Activated naive CD4-positive, alpha-beta T cell treated with anti-CD3 and anti-CD28 coated beads, Interleukin-2, amount 10 ng/mL, durations not matched to agents 7 days and 5 days (primary cell): ENCODE data around the gene MAP3K1.

Experiments
- CTCF ChIA-PET: fragments of 350-600 bp; sonication (Branson Sonifier 250); formaldehyde crosslinking; loops from one replicate; lab custom pipeline; 2021; ENCODE audit warnings: antibody characterized with exemption; lab: Charles Lee
- DNase-seq: peaks from one replicate; pipeline ENCODE4 v3.0.0-alpha.2; 2020
- H3K27ac Mint-ChIP-seq: one replicate; pipeline ENCODE4 v1.8.0; 2021; ENCODE audit warnings: mild to moderate bottlenecking, moderate library complexity, mixed read lengths
- H3K27me3 Mint-ChIP-seq: one replicate; pipeline ENCODE4 v1.8.0; 2021; ENCODE audit warnings: mild to moderate bottlenecking, mixed read lengths
- H3K36me3 Mint-ChIP-seq: one replicate; pipeline ENCODE4 v1.8.0; 2021; ENCODE audit warnings: mixed read lengths
- H3K4me1 Mint-ChIP-seq: one replicate; pipeline ENCODE4 v1.8.0; 2021; ENCODE audit warnings: mixed read lengths
- H3K4me3 Mint-ChIP-seq: one replicate; pipeline ENCODE4 v1.8.0; 2021; ENCODE audit warnings: mild to moderate bottlenecking, moderate library complexity, mixed read lengths
- H3K9me3 Mint-ChIP-seq: one replicate; pipeline ENCODE4 v1.8.0; 2021; ENCODE audit warnings: mixed read lengths

The MAP3K1 gene

GRCh38 chr5:56862909-56863308 lies 47.6 kb downstream of the MAP3K1 start:
- Mint-ChIP-seq H3K4me1 (peaks cover 12% of the 10 kb centered on the region), H3K9me3 (no peaks in the 10 kb centered on the region), H3K36me3 (peaks cover 58% of the 10 kb centered on the region), H3K4me3 (no peak overlapping the region), H3K27me3 (no peaks in the 10 kb centered on the region), H3K27ac (no peak overlapping the region)
- CTCF ChIA-PET, result no interaction called here
- no peak for DNase-seq

- no peak for DNase-seq
- Mint-ChIP-seq H3K27ac (peak overlapping the region; percentile 2), H3K4me3 (no peak overlapping the region)
These were observed 56.4 kb downstream of the MAP3K1 start for GRCh38 chr5:56871777-56872176.

GRCh38 chr5:56873056-56873455 lies 57.7 kb downstream of the MAP3K1 start:
- Mint-ChIP-seq H3K4me1 (peaks cover 7% of the 10 kb centered on the region), H3K27me3 (no peaks in the 10 kb centered on the region), H3K36me3 (peaks cover 70% of the 10 kb centered on the region), H3K4me3 (no peak overlapping the region), H3K27ac (no peak overlapping the region), H3K9me3 (no peaks in the 10 kb centered on the region)
- no peak for DNase-seq
- CTCF ChIA-PET, result no interaction called here

More at GRCh38 chr5:56871777-56872176, 56.4 kb downstream of the MAP3K1 start:
- Mint-ChIP-seq H3K9me3 (no peaks in the 10 kb centered on the region), H3K27me3 (no peaks in the 10 kb centered on the region), H3K36me3 (peaks cover 63% of the 10 kb centered on the region), H3K4me1 (peaks cover 7% of the 10 kb centered on the region)
- CTCF ChIA-PET, result no interaction called here

GRCh38 chr5:56876327-56876726 lies 61.0 kb downstream of the MAP3K1 start:
- Mint-ChIP-seq H3K27me3 (no peaks in the 10 kb centered on the region), H3K36me3 (peaks cover 74% of the 10 kb centered on the region), H3K4me1 (peaks cover 7% of the 10 kb centered on the region), H3K27ac (no peak overlapping the region), H3K9me3 (no peaks in the 10 kb centered on the region), H3K4me3 (no peak overlapping the region)
- DNase-seq, result no peak
- CTCF ChIA-PET, result no interaction called here

- H3K9me3 Mint-ChIP-seq, result no peaks in the 10 kb centered on the region
- H3K4me1 Mint-ChIP-seq, result peaks cover 15% of the 10 kb centered on the region
- no peak overlapping the region for H3K27ac Mint-ChIP-seq
- H3K27me3 Mint-ChIP-seq, result no peaks in the 10 kb centered on the region
- DNase-seq, result no peak
- CTCF ChIA-PET, result no interaction called here
- no peak overlapping the region for H3K4me3 Mint-ChIP-seq
- H3K36me3 Mint-ChIP-seq, result peaks cover 82% of the 10 kb centered on the region
These were observed 66.2 kb downstream of the MAP3K1 start for GRCh38 chr5:56881571-56881970.

- Mint-ChIP-seq H3K36me3 (peaks cover 69% of the 10 kb centered on the region), H3K27ac (no peak overlapping the region), H3K4me1 (peaks cover 2% of the 10 kb centered on the region), H3K9me3 (no peaks in the 10 kb centered on the region), H3K27me3 (no peaks in the 10 kb centered on the region), H3K4me3 (no peak overlapping the region)
- CTCF ChIA-PET, result no interaction called here
- no peak for DNase-seq
These were observed 78.1 kb downstream of the MAP3K1 start for GRCh38 chr5:56893251-56893951.

GRCh38 chr5:56896763-56897162 lies 81.4 kb downstream of the MAP3K1 start:
- CTCF ChIA-PET, result interaction anchor here (1.1 to 7.5 kb wide), 3 partner anchors 198 to 626 kb away, joined by 3 to 64 read pairs (median 10); no protein-coding TSS in a partner anchor
- Mint-ChIP-seq H3K4me1 (peaks cover 2% of the 10 kb centered on the region), H3K27ac (peak overlapping the region; percentile 9), H3K27me3 (no peaks in the 10 kb centered on the region), H3K9me3 (no peaks in the 10 kb centered on the region), H3K36me3 (peaks cover 41% of the 10 kb centered on the region), H3K4me3 (no peak overlapping the region)
- no peak for DNase-seq

GRCh38 chr5:56898213-56898612 lies 82.9 kb downstream of the MAP3K1 start:
- H3K27ac Mint-ChIP-seq, result no peak overlapping the region
- CTCF ChIA-PET, result interaction anchor here (0.7 to 7.5 kb wide), 3 partner anchors 60 to 279 kb away, joined by 4 to 64 read pairs (median 6); no protein-coding TSS in a partner anchor

GRCh38 chr5:56900395-56900794 lies 85.0 kb downstream of the MAP3K1 start:
- H3K27me3 Mint-ChIP-seq, result peaks cover 20% of the 10 kb centered on the region
- H3K4me3 Mint-ChIP-seq, result no peak overlapping the region
- H3K36me3 Mint-ChIP-seq, result peaks cover 15% of the 10 kb centered on the region
- H3K9me3 Mint-ChIP-seq, result no peaks in the 10 kb centered on the region
- H3K4me1 Mint-ChIP-seq, result no peaks in the 10 kb centered on the region
- CTCF ChIA-PET, result interaction anchor here (0.7 to 7.5 kb wide), 13 partner anchors 10 to 628 kb away, joined by 3 to 64 read pairs (median 4); no protein-coding TSS in a partner anchor
- no peak overlapping the region for H3K27ac Mint-ChIP-seq
- no peak for DNase-seq

More at GRCh38 chr5:56898213-56898612, 82.9 kb downstream of the MAP3K1 start:
- peaks cover 2% of the 10 kb centered on the region for H3K4me1 Mint-ChIP-seq
- H3K4me3 Mint-ChIP-seq, result no peak overlapping the region
- peaks cover 2% of the 10 kb centered on the region for H3K27me3 Mint-ChIP-seq
- no peak for DNase-seq
- no peaks in the 10 kb centered on the region for H3K9me3 Mint-ChIP-seq
- peaks cover 29% of the 10 kb centered on the region for H3K36me3 Mint-ChIP-seq

- Mint-ChIP-seq H3K27ac (no peak overlapping the region), H3K27me3 (peaks cover 20% of the 10 kb centered on the region), H3K9me3 (no peaks in the 10 kb centered on the region), H3K4me3 (no peak overlapping the region), H3K36me3 (peaks cover 11% of the 10 kb centered on the region), H3K4me1 (no peaks in the 10 kb centered on the region)
- CTCF ChIA-PET, result interaction anchor here (0.6 to 7.5 kb wide), 17 partner anchors 9 to 629 kb away, joined by 3 to 64 read pairs (median 4); no protein-coding TSS in a partner anchor
- peak; percentile 36 for DNase-seq
These were observed 85.7 kb downstream of the MAP3K1 start for GRCh38 chr5:56900858-56901578.

GRCh38 chr5:56908942-56909293 lies 93.6 kb downstream of the MAP3K1 start:
- peak overlapping the region; percentile 75 for H3K4me3 Mint-ChIP-seq
- no peaks in the 10 kb centered on the region for H3K9me3 Mint-ChIP-seq
- H3K4me1 Mint-ChIP-seq, result peaks cover 24% of the 10 kb centered on the region
- peaks cover 34% of the 10 kb centered on the region for H3K27me3 Mint-ChIP-seq
- no peaks in the 10 kb centered on the region for H3K36me3 Mint-ChIP-seq
- CTCF ChIA-PET, result interaction anchor here (1.3 to 5.2 kb wide), 2 partner anchors 229 to 389 kb away, joined by 3 to 24 read pairs; no protein-coding TSS in a partner anchor
- no peak for DNase-seq
- H3K27ac Mint-ChIP-seq, result peak overlapping the region; percentile 69

GRCh38 chr5:56909294-56910209 lies 94.2 kb downstream of the MAP3K1 start, which contains the start of gene SETD9:
SETD9 (plus strand) TSS chr5:56909596; CDS start chr5:56909646, 50 bp downstream.
- peak; percentile 94 for DNase-seq
- CTCF ChIA-PET, result interaction anchor here (0.5 to 5.2 kb wide), 4 partner anchors 9 to 389 kb away, joined by 3 to 24 read pairs (median 3); no protein-coding TSS in a partner anchor
- peaks cover 24% of the 10 kb centered on the region for H3K4me1 Mint-ChIP-seq
- peaks cover 29% of the 10 kb centered on the region for H3K27me3 Mint-ChIP-seq
- H3K4me3 Mint-ChIP-seq, result peak within 1 kb of the TSS; percentile 75
- H3K36me3 Mint-ChIP-seq, result no peaks in the 10 kb centered on the region
- H3K27ac Mint-ChIP-seq, result peak within 1 kb of the TSS; percentile 88
- no peaks in the 10 kb centered on the region for H3K9me3 Mint-ChIP-seq

GRCh38 chr5:56910210-56910965 lies 95.0 kb downstream of the MAP3K1 start:
- Mint-ChIP-seq H3K27me3 (peaks cover 21% of the 10 kb centered on the region), H3K4me1 (peaks cover 24% of the 10 kb centered on the region), H3K36me3 (no peaks in the 10 kb centered on the region), H3K4me3 (peak overlapping the region; percentile 75), H3K9me3 (no peaks in the 10 kb centered on the region), H3K27ac (peak overlapping the region; percentile 88)
- DNase-seq, result no peak
- CTCF ChIA-PET, result interaction anchor here (0.8 to 5.2 kb wide), 7 partner anchors 10 to 388 kb away, joined by 3 to 24 read pairs (median 3); no protein-coding TSS in a partner anchor
